PC-9 (cell line): Measurements from ENCODE around the gene NRG2.

ENCODE experiments used
- CTCF ChIP-seq: fragments of 200-600 bp; sonication (generic); conservative IDR thresholded peaks from 2 replicates; pipeline ENCODE4 v1.6.1; 2017; ENCODE audit warnings: mixed run types, antibody characterized with exemption, mild to moderate bottlenecking, moderate library complexity
- EZH2 ChIP-seq: fragments of 200-600 bp; sonication (generic); IDR thresholded peaks from 2 replicates; pipeline ENCODE4 v1.8.0; 2017; ENCODE audit warnings: antibody characterized with exemption, low read depth

- TF ChIP-seq CTCF (no peak), EZH2 (no peak)
Measured at GRCh38 chr5:139804800-139805397, 238.2 kb downstream of the NRG2 start.
